K562 (cell line): ENCODE results near the gene MXRA7.

Experiments
- CTCF ChIP-seq, 3 experiments: IDR thresholded peaks in 2 of 3; conservative IDR thresholded peaks in 1 of 3; 2 replicates each; pipeline ENCODE4 v1.5.1; 2011 to 2012; ENCODE audit warnings: low read length in 3 of 3, mild to moderate bottlenecking in 3 of 3, control low read depth in 2 of 3, improper control_type of control experiment in 1 of 3, inconsistent platforms in 1 of 3, low read depth in 1 of 3, mixed read lengths in 1 of 3, moderate library complexity in 1 of 3; ENCODE audit not compliant: insufficient read depth in 2 of 3
- MAX ChIP-seq: sonication (generic); formaldehyde crosslinking; IDR thresholded peaks from 2 replicates; pipeline ENCODE4 v1.9.0; 2022; ENCODE audit warnings: mild to moderate bottlenecking, missing genetic modification reagents
- SP2 ChIP-seq: IDR thresholded peaks from 2 replicates; pipeline ENCODE4 v1.6.1; 2011; ENCODE audit warnings: mild to moderate bottlenecking, low read depth, low read length, moderate library complexity; ENCODE audit not compliant: poor library complexity, severe bottlenecking; ENCODE audit errors: extremely low read depth

- no peak for TF ChIP-seq SP2
- no peak for TF ChIP-seq CTCF (IDR thresholded peaks at IDR 0.05 in 2 of 3, conservative IDR thresholded peaks at IDR 0.05 in 1 of 3; ENCODE audit: insufficient read depth in 2 of 3, low read depth in 1 of 3, low read length in 3 of 3)
- TF ChIP-seq MAX (CRISPR knock-in tag) = no peak
Measured at GRCh38 chr17:76682296-76682695, 28.5 kb downstream of the MXRA7 start.
